ENCODE data around the gene SETBP1. TPM values are rescaled to one million over a fixed set of nuclear protein-coding genes. Genes with fewer than 3 reads are reported as not detected.
A peak's percentile ranks its signal among the peaks of the same experiment; 100 is the strongest.

Gene SETBP1
- total and polyA plus RNA-seq, 3 experiments from 2014 or later, result 0.22 to 14.1 (median 13.9) TPM

GRCh38 chr18:44834867-44835469 is 154.3 kb downstream of the SETBP1 start:
- CTCF ChIA-PET, result no interaction called here

GRCh38 chr18:44835703-44836102 is 155.0 kb downstream of the SETBP1 start:
- Histone ChIP-seq H3K27me3 (ENCODE audit: insufficient read depth, low read length, poor library complexity, severe bottlenecking) (no peaks in the 10 kb centered on the region), H3K4me1 (ENCODE audit: insufficient read depth, low read length) (peaks cover 13% of the 10 kb centered on the region), H3K9me3 (ENCODE audit: low read length) (no peaks in the 10 kb centered on the region), H3K27ac (ENCODE audit: low read depth, low read length) (no peak overlapping the region), H3K36me3 (ENCODE audit: insufficient read depth, low read length) (no peaks in the 10 kb centered on the region), H3K4me3 (ENCODE audit: low read length) (no peak overlapping the region)
- POLR2A ChIA-PET, result no interaction called here
- CTCF ChIA-PET, result no interaction called here
- H3K4me1 Mint-ChIP-seq, result peaks cover 10 to 33% (median 25%) of the 10 kb centered on the region in 3 donors
- DNase-seq, result no peak
- peaks cover 0 to 1% (median 0%) of the 10 kb centered on the region in 3 donors for H3K36me3 Mint-ChIP-seq
- peak overlapping the region in 1 of 8 donors; percentile 43 for H3K27ac Mint-ChIP-seq
- no peak overlapping the region for H3K4me3 Mint-ChIP-seq
- no peaks in the 10 kb centered on the region for H3K9me3 Mint-ChIP-seq
- H3K27me3 Mint-ChIP-seq, result peaks cover 0 to 3% of the 10 kb centered on the region in 2 donors

More at GRCh38 chr18:44834867-44835469, 154.3 kb downstream of the SETBP1 start:
- H3K4me1 ChIP-seq (ENCODE audit: insufficient read depth, low read length), result peaks cover 13% of the 10 kb centered on the region
- H3K27me3 ChIP-seq (ENCODE audit: insufficient read depth, low read length, poor library complexity, severe bottlenecking), result no peaks in the 10 kb centered on the region
- Mint-ChIP-seq H3K27ac (peak overlapping the region in 2 of 8 donors; percentile 67 to 73), H3K4me3 (no peak overlapping the region), H3K36me3 (peaks cover 0 to 1% (median 0%) of the 10 kb centered on the region in 3 donors), H3K4me1 (peaks cover 10 to 33% (median 27%) of the 10 kb centered on the region in 3 donors), H3K9me3 (no peaks in the 10 kb centered on the region), H3K27me3 (peaks cover 0 to 3% of the 10 kb centered on the region in 2 donors)
- DNase-seq, result no peak
- no peaks in the 10 kb centered on the region for H3K36me3 ChIP-seq (ENCODE audit: insufficient read depth, low read length)
- no peak overlapping the region for H3K4me3 ChIP-seq (ENCODE audit: low read length)
- POLR2A ChIA-PET, result no interaction called here
- no peaks in the 10 kb centered on the region for H3K9me3 ChIP-seq (ENCODE audit: low read length)
- no peak overlapping the region for H3K27ac ChIP-seq (ENCODE audit: low read depth, low read length)

DNA sequence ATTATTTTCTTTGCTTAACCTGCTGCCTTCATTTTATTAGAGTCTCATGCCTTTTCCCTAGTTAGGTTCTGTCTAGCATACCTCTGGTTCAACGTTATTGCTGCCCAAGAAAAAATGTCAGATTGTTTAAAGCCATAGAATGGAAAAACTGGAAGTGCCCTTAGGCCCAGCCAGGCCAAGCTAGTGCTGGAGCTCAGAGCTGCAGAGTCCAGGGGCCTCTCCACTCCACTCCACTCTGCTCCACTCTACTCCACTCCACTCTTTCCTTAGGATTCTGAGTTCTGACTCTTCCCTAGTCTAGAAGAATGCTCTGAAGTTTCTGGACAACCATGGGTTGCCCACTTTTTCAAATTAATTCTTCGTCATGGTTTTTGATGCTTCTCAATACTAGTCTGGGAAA is 155.6 kb downstream of the SETBP1 start:
- H3K4me1 Mint-ChIP-seq, result peaks cover 8 to 33% (median 23%) of the 10 kb centered on the region in 3 donors

DNA sequence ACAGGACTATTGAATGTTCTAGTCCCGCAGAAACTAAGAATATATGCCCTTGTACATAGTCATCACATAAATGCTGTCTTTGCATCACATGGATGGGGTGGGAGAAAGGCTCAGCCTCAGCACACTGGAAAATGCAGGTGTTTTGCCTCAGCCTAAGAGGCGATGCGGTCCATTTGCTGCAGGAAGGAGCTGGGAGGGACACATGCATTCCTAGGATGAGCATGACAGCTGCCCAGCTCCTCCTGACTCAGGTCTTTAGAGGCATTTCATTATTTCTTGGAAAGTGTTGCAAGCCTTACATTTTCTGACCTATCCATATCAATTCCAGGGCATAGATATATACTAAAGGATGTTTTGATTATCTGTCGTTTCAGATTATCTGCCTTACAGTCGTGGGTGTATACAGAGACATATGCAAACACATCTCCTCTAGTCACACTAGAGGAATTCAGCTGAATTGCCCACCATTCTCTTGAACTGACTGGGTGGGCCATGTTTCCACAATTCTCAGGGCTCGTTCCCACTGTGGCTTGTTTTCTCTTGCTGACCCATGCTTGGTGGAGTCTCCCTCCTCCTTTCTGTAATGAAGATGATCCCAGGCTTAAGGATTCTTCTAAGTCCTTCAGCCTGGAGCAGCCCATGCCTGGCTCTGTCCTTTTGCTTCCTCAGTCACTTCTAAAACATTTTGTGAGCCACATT is 156.9 kb downstream of the SETBP1 start:
- Histone ChIP-seq H3K9me3 (ENCODE audit: low read length) (no peaks in the 10 kb centered on the region), H3K27ac (ENCODE audit: low read depth, low read length) (no peak overlapping the region), H3K27me3 (ENCODE audit: insufficient read depth, low read length, poor library complexity, severe bottlenecking) (no peaks in the 10 kb centered on the region), H3K4me1 (ENCODE audit: insufficient read depth, low read length) (peaks cover 13% of the 10 kb centered on the region), H3K36me3 (ENCODE audit: insufficient read depth, low read length) (no peaks in the 10 kb centered on the region), H3K4me3 (ENCODE audit: low read length) (no peak overlapping the region)
- Mint-ChIP-seq H3K36me3 (peaks cover 0 to 1% (median 0%) of the 10 kb centered on the region in 3 donors), H3K9me3 (no peaks in the 10 kb centered on the region), H3K4me3 (no peak overlapping the region), H3K4me1 (peaks cover 8 to 33% (median 23%) of the 10 kb centered on the region in 3 donors), H3K27me3 (peaks cover 0 to 3% of the 10 kb centered on the region in 2 donors), H3K27ac (peak overlapping the region in 1 of 8 donors; percentile 30)
- DNase-seq, result no peak
- CTCF ChIA-PET, result interaction anchor here (1.2 kb wide), 1 partner anchor 14 kb away, joined by 3 read pairs; no protein-coding TSS in a partner anchor
- POLR2A ChIA-PET, result no interaction called here

More for the DNA sequence above, 155.6 kb downstream of the SETBP1 start:
- H3K27me3 ChIP-seq (ENCODE audit: insufficient read depth, low read length, poor library complexity, severe bottlenecking), result no peaks in the 10 kb centered on the region
- Mint-ChIP-seq H3K4me3 (no peak overlapping the region), H3K36me3 (peaks cover 0 to 1% (median 0%) of the 10 kb centered on the region in 3 donors), H3K27me3 (peaks cover 0 to 3% of the 10 kb centered on the region in 2 donors), H3K9me3 (no peaks in the 10 kb centered on the region), H3K27ac (no peak overlapping the region)
- H3K4me3 ChIP-seq (ENCODE audit: low read length), result no peak overlapping the region
- CTCF ChIA-PET, result no interaction called here
- no peak overlapping the region for H3K27ac ChIP-seq (ENCODE audit: low read depth, low read length)
- H3K9me3 ChIP-seq (ENCODE audit: low read length), result no peaks in the 10 kb centered on the region
- peaks cover 13% of the 10 kb centered on the region for H3K4me1 ChIP-seq (ENCODE audit: insufficient read depth, low read length)
- no peaks in the 10 kb centered on the region for H3K36me3 ChIP-seq (ENCODE audit: insufficient read depth, low read length)
- POLR2A ChIA-PET, result no interaction called here
- no peak for DNase-seq

GRCh38 chr18:44838971-44839666 is 158.4 kb downstream of the SETBP1 start:
- H3K9me3 ChIP-seq (ENCODE audit: low read length), result no peaks in the 10 kb centered on the region
- H3K27ac ChIP-seq (ENCODE audit: low read depth, low read length), result no peak overlapping the region
- Mint-ChIP-seq H3K36me3 (peaks cover 0 to 1% (median 0%) of the 10 kb centered on the region in 3 donors), H3K4me3 (peak overlapping the region in 5 of 7 donors; percentile 29 to 56 (median 42)), H3K4me1 (peaks cover 8 to 33% (median 23%) of the 10 kb centered on the region in 3 donors), H3K27me3 (peaks cover 0 to 3% of the 10 kb centered on the region in 2 donors), H3K27ac (peak overlapping the region in 5 of 8 donors; percentile 45 to 80 (median 58)), H3K9me3 (no peaks in the 10 kb centered on the region)
- peaks cover 13% of the 10 kb centered on the region for H3K4me1 ChIP-seq (ENCODE audit: insufficient read depth, low read length)
- ChIA-PET CTCF (no interaction called here), POLR2A (no interaction called here)
- no peaks in the 10 kb centered on the region for H3K36me3 ChIP-seq (ENCODE audit: insufficient read depth, low read length)
- no peak overlapping the region for H3K4me3 ChIP-seq (ENCODE audit: low read length)
- H3K27me3 ChIP-seq (ENCODE audit: insufficient read depth, low read length, poor library complexity, severe bottlenecking), result no peaks in the 10 kb centered on the region
- peak in 4 of 5 donors; percentile 28 to 80 (median 42) for DNase-seq

DNA sequence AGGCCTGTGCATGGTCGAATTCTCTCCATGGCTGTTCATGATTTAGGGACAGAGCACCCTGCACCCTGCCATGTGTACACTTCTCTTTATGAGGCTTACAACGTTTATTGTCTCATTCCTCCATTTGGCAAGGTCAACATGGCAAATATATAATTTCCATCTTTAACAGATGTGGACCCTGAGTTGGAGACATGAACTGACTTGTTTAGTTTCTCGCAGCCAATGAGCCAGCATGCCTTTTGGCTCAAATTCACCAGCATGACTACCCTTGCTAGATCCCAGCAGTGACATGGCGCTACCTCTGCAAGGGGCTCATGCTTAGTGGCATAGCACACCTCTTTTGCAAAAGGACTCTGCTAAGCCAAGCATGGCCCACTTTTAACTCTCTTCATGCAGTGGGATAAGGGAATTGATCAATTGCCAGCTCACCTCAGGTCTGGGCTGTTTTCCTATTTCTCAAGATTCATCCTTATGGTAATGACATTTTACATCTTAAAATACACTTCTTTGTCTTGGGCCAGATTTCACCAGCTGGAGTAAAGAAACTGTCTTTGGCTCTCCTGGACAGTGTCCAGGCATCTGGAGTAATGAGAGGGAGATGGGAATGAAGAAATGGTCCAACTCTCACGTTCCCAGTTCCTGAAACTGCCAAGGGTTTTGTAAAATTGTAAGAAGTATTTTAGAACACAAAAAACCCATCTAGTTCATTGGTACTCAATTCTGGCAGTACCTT is 159.5 kb downstream of the SETBP1 start:
- Histone ChIP-seq H3K27ac (ENCODE audit: low read depth, low read length) (no peak overlapping the region), H3K4me1 (ENCODE audit: insufficient read depth, low read length) (peaks cover 13% of the 10 kb centered on the region), H3K4me3 (ENCODE audit: low read length) (no peak overlapping the region), H3K9me3 (ENCODE audit: low read length) (no peaks in the 10 kb centered on the region), H3K36me3 (ENCODE audit: insufficient read depth, low read length) (no peaks in the 10 kb centered on the region), H3K27me3 (ENCODE audit: insufficient read depth, low read length, poor library complexity, severe bottlenecking) (no peaks in the 10 kb centered on the region)
- no peak for DNase-seq
- Mint-ChIP-seq H3K9me3 (no peaks in the 10 kb centered on the region), H3K4me1 (peaks cover 8 to 24% (median 23%) of the 10 kb centered on the region in 3 donors), H3K27ac (peak overlapping the region in 3 of 8 donors; percentile 18 to 80 (median 61)), H3K4me3 (no peak overlapping the region), H3K27me3 (peaks cover 0 to 5% of the 10 kb centered on the region in 2 donors), H3K36me3 (no peaks in the 10 kb centered on the region)
- ChIA-PET POLR2A (no interaction called here), CTCF (interaction anchor here (1.2 to 1.4 kb wide), 2 partner anchors 20 to 179 kb away, joined by 3 to 4 read pairs; no protein-coding TSS in a partner anchor)

DNA sequence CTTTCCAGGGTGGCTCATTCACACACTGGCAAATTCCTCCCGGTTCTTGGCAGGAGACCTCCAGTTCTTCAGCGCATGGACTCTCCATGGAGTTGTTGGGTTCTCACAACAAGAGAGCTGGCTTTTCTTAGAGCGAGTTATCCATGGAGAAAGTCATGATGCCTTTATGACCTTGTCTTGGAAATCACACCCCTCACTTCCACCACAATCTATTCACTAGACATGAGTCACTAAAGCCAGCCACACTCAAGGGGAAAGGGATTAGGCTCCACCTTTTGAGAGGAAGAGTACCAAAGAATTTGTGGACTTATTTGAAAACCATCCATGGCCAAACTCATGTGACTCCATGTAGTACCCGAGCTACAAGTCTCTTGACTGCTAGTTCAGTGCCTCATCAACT is 160.5 kb downstream of the SETBP1 start:
- no peak for DNase-seq
- H3K27me3 Mint-ChIP-seq, result peaks cover 0 to 5% of the 10 kb centered on the region in 2 donors
- Histone ChIP-seq H3K9me3 (ENCODE audit: low read length) (no peaks in the 10 kb centered on the region), H3K27me3 (ENCODE audit: insufficient read depth, low read length, poor library complexity, severe bottlenecking) (no peaks in the 10 kb centered on the region), H3K4me1 (ENCODE audit: insufficient read depth, low read length) (peaks cover 13% of the 10 kb centered on the region), H3K4me3 (ENCODE audit: low read length) (no peak overlapping the region), H3K36me3 (ENCODE audit: insufficient read depth, low read length) (no peaks in the 10 kb centered on the region), H3K27ac (ENCODE audit: low read depth, low read length) (no peak overlapping the region)
- no peak overlapping the region for H3K4me3 Mint-ChIP-seq
- no peaks in the 10 kb centered on the region for H3K9me3 Mint-ChIP-seq
- ChIA-PET CTCF (interaction anchor here (1.2 to 1.4 kb wide), 3 partner anchors 19 to 180 kb away, joined by 3 to 4 read pairs (median 4); no protein-coding TSS in a partner anchor), POLR2A (no interaction called here)
- H3K27ac Mint-ChIP-seq, result peak overlapping the region in 1 of 8 donors; percentile 85
- peaks cover 8 to 24% (median 23%) of the 10 kb centered on the region in 3 donors for H3K4me1 Mint-ChIP-seq
- H3K36me3 Mint-ChIP-seq, result no peaks in the 10 kb centered on the region
